Endodermal cell (in vitro differentiated cells): ENCODE results near the gene ZC3H10. TPM values are rescaled to one million over a fixed set of nuclear protein-coding genes. Genes with fewer than 3 reads are reported as not detected.

Experiments
- DNase-seq: peaks from one replicate; pipeline ENCODE4 v3.0.0-alpha.2; 2017
- H3K27ac ChIP-seq: 2 replicates; pipeline ENCODE4 v1.5.1; 2013; ENCODE audit warnings: mild to moderate bottlenecking, low read depth, low read length, moderate library complexity
- H3K27me3 ChIP-seq: 2 replicates; pipeline ENCODE4 v1.6.1; 2013; ENCODE audit warnings: mild to moderate bottlenecking, low read length, moderate library complexity; ENCODE audit not compliant: insufficient read depth, control insufficient read depth, poor library complexity, severe bottlenecking
- H3K36me3 ChIP-seq: 2 replicates; pipeline ENCODE4 v1.7.0; 2013; ENCODE audit warnings: mild to moderate bottlenecking, low read length, moderate library complexity; ENCODE audit not compliant: control insufficient read depth, insufficient read depth
- H3K4me1 ChIP-seq: one replicate; pipeline ENCODE4 v1.7.0; 2013; ENCODE audit warnings: low read length; ENCODE audit not compliant: control insufficient read depth, insufficient read depth
- H3K4me3 ChIP-seq: 2 replicates; pipeline ENCODE4 v1.5.1; 2013; ENCODE audit warnings: mild to moderate bottlenecking, low read length, moderate library complexity
- H3K9ac ChIP-seq: 2 replicates; pipeline ENCODE4 v1.6.1; 2013; ENCODE audit warnings: mild to moderate bottlenecking, low read length, moderate library complexity; ENCODE audit not compliant: poor library complexity, severe bottlenecking; ENCODE audit errors: extremely low read depth
- H3K9me3 ChIP-seq: 2 replicates; pipeline ENCODE4 v1.6.1; 2013; ENCODE audit warnings: mild to moderate bottlenecking, low read length, moderate library complexity; ENCODE audit not compliant: control insufficient read depth
- H3K27ac Mint-ChIP-seq: 2 replicates; pipeline ENCODE4 v1.8.0; 2020; ENCODE audit warnings: mixed read lengths
- H3K27me3 Mint-ChIP-seq: 2 replicates; pipeline ENCODE4 v1.8.0; 2021; ENCODE audit warnings: mild to moderate bottlenecking, mixed read lengths; ENCODE audit not compliant: insufficient read depth
- H3K36me3 Mint-ChIP-seq: 2 replicates; pipeline ENCODE4 v1.8.0; 2020; ENCODE audit warnings: low read depth, mixed read lengths
- H3K4me1 Mint-ChIP-seq: 2 replicates; pipeline ENCODE4 v1.8.0; 2020; ENCODE audit warnings: mixed read lengths
- H3K4me3 Mint-ChIP-seq: 2 replicates; pipeline ENCODE4 v1.8.0; 2020; ENCODE audit warnings: mild to moderate bottlenecking, moderate library complexity, mixed read lengths
- H3K9me3 Mint-ChIP-seq: 2 replicates; pipeline ENCODE4 v1.8.0; 2020; ENCODE audit warnings: mild to moderate bottlenecking, mixed read lengths
- WGBS, 2 experiments: methylation state at CpG; one replicate each; pipeline versions ENCODE4 v1.1.5 to v1.1.7; 2013; ENCODE audit warnings: missing lambda C conversion rate in 2 of 2, mixed read lengths in 1 of 2; ENCODE audit not compliant: insufficient coverage in 1 of 2, insufficient read length in 1 of 2; 5-methylcytosine and 5-hydroxymethylcytosine counted together
- total RNA-seq, 2 donors: library from RNA; stranded (reverse); fragmentation: NEBNext Ultra II Directional in 1 of 2; extraction: Animal tissue kit (Norgen Biotek cat#: 25700) in 1 of 2; gene quantifications; 2 replicates in 1 of 2; 3 replicates in 1 of 2; pipeline ENCODE4 v1.2.1, GENCODE V29; 2021
- TF ChIP-seq, protein P1 (sequence below): fragments of 200-600 bp; sonication (generic); conservative IDR thresholded peaks from 2 replicates; pipeline ENCODE4 v1.5.0; 2021; ENCODE audit warnings: antibody characterized with exemption, mild to moderate bottlenecking

Gene ZC3H10
- total RNA-seq, 2 donors from 2014 or later, result 7.9 to 9.1 TPM

DNA sequence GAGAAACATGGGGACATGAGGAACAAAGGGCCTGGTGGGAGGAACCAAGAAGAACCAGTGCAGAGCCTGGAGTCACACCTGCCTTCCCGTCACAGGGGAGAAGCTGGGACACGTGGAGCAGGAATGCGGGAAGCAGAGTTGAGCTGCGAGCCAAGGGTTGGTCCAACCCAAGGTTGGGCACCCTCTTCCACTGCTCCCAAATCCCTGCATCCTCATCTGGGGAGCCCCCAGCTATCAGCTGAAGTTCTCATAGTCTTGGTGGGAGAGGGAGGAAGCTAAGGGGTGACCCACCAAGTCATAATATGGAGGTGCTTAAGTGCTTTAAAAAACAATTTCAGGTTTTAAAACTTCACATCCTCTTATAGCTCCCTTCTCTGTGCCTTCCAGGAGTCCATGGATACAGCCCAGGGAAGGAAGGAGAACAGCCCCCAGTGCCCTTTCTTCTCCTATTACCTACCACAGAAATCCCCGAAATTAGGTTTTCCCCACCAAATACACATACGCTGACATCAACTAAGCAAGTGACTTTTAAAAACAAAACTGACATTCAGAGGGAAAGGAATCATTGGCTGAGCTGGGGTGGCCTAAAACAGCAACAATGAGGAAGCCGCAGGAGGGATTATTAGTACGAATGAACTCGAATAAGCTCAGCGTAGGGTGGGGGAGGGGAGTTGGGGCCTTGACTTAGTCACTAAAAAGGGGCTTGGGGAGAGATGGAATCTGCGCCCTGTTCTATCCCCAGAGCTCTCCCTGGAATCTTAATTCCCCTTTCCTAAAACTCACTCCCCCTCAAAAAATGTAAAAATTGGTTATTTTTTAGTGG is 44.6 kb downstream of the ZC3H10 start:
- 84 to 100% methylated on average over 1 to 10 of the region's 11 CpGs for WGBS, 2 experiments
- Histone ChIP-seq H3K4me1 (peaks cover 8% of the 10 kb centered on the region), H3K9me3 (no peaks in the 10 kb centered on the region), H3K9ac (no peak overlapping the region), H3K4me3 (no peak overlapping the region), H3K27me3 (no peaks in the 10 kb centered on the region), H3K36me3 (peaks cover 81% of the 10 kb centered on the region), H3K27ac (peak overlapping the region; percentile 50)
- no peaks in the 10 kb centered on the region for H3K27me3 Mint-ChIP-seq
- peaks cover 68% of the 10 kb centered on the region for H3K36me3 Mint-ChIP-seq
- TF ChIP-seq, protein P1, sequence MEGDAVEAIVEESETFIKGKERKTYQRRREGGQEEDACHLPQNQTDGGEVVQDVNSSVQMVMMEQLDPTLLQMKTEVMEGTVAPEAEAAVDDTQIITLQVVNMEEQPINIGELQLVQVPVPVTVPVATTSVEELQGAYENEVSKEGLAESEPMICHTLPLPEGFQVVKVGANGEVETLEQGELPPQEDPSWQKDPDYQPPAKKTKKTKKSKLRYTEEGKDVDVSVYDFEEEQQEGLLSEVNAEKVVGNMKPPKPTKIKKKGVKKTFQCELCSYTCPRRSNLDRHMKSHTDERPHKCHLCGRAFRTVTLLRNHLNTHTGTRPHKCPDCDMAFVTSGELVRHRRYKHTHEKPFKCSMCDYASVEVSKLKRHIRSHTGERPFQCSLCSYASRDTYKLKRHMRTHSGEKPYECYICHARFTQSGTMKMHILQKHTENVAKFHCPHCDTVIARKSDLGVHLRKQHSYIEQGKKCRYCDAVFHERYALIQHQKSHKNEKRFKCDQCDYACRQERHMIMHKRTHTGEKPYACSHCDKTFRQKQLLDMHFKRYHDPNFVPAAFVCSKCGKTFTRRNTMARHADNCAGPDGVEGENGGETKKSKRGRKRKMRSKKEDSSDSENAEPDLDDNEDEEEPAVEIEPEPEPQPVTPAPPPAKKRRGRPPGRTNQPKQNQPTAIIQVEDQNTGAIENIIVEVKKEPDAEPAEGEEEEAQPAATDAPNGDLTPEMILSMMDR, result no peak
- peaks cover 41% of the 10 kb centered on the region for H3K4me1 Mint-ChIP-seq
- H3K4me3 Mint-ChIP-seq, result no peak overlapping the region
- peak overlapping the region; percentile 99 for H3K27ac Mint-ChIP-seq
- peak; percentile 79 for DNase-seq
- H3K9me3 Mint-ChIP-seq, result no peaks in the 10 kb centered on the region

- Mint-ChIP-seq H3K4me3 (no peak overlapping the region), H3K36me3 (peaks cover 74% of the 10 kb centered on the region), H3K27me3 (no peaks in the 10 kb centered on the region), H3K27ac (peak overlapping the region; percentile 77), H3K9me3 (no peaks in the 10 kb centered on the region), H3K4me1 (peaks cover 40% of the 10 kb centered on the region)
- DNase-seq, result peak; percentile 76
- 88 to 89% methylated on average over 5 to 11 of the region's 11 CpGs for WGBS, 2 experiments
- Histone ChIP-seq H3K9me3 (no peaks in the 10 kb centered on the region), H3K27ac (no peak overlapping the region), H3K4me3 (no peak overlapping the region), H3K27me3 (no peaks in the 10 kb centered on the region), H3K4me1 (peaks cover 8% of the 10 kb centered on the region), H3K36me3 (peaks cover 86% of the 10 kb centered on the region), H3K9ac (no peak overlapping the region)
- TF ChIP-seq, protein P1, result no peak
Measured at GRCh38 chr12:56163533-56164344, 45.7 kb downstream of the ZC3H10 start.

DNA sequence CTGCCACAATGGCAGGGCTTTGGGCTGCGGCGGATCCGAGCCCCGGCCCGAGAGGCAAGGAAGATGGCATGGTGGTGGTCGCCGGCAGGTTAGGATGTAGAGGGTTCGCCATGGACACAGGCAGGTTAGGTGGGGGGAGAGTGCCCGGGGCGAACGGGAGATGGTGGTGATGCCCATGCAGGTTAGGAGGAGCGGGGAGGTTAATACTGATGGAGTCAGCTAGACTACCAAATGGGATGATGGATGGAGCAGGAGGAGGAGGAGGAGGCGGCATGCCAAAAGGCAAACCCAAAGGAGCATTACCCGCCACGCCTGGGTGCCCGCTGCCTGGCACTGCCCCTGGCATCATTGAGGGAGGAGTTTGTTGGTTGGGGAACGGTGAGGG is 46.3 kb downstream of the ZC3H10 start:
- peaks cover 86% of the 10 kb centered on the region for H3K36me3 ChIP-seq
- no peak overlapping the region for H3K27ac Mint-ChIP-seq
- H3K4me1 ChIP-seq, result peaks cover 8% of the 10 kb centered on the region
- no peaks in the 10 kb centered on the region for H3K27me3 Mint-ChIP-seq
- DNase-seq, result no peak
- WGBS, 2 experiments, result 92 to 95% methylated on average over 10 to 17 of the region's 17 CpGs
- no peaks in the 10 kb centered on the region for H3K27me3 ChIP-seq
- H3K4me3 Mint-ChIP-seq, result no peak overlapping the region
- no peaks in the 10 kb centered on the region for H3K9me3 ChIP-seq
- peaks cover 36% of the 10 kb centered on the region for H3K4me1 Mint-ChIP-seq
- peaks cover 73% of the 10 kb centered on the region for H3K36me3 Mint-ChIP-seq
- no peak overlapping the region for H3K4me3 ChIP-seq
- H3K9ac ChIP-seq, result no peak overlapping the region
- TF ChIP-seq, protein P1, result no peak
- no peak overlapping the region for H3K27ac ChIP-seq
- no peaks in the 10 kb centered on the region for H3K9me3 Mint-ChIP-seq
